ENCODE measurements around the gene SSTR5. TPM values are rescaled to one million over a fixed set of nuclear protein-coding genes. Genes with fewer than 3 reads are reported as not detected.
"Not testable (repeated sequence)": the region's sequence is repeated elsewhere in the genome, so short reads cannot be mapped to it uniquely, and the experiment has no call there.

The SSTR5 gene
- total RNA-seq, 1 donor from 2014 or later: not detected

GRCh38 chr16:1079341-1079740 lies 6.8 kb downstream of the SSTR5 start:
- intact Hi-C loops (cut with micrococcal nuclease): no loop called here
- H3K27ac Mint-ChIP-seq: no peak overlapping the region
- no peaks in the 10 kb centered on the region for H3K9me3 Mint-ChIP-seq
- DNase-seq: no peak
- no peaks in the 10 kb centered on the region for H3K4me1 Mint-ChIP-seq
- no peak overlapping the region for H3K4me3 Mint-ChIP-seq
- H3K27me3 Mint-ChIP-seq: peaks cover 2% of the 10 kb centered on the region
- no peaks in the 10 kb centered on the region for H3K36me3 Mint-ChIP-seq (ENCODE audit: low read depth)

GRCh38 chr16:1079786-1080525 lies 7.4 kb downstream of the SSTR5 start:
- no peaks in the 10 kb centered on the region for H3K9me3 Mint-ChIP-seq
- H3K36me3 Mint-ChIP-seq (ENCODE audit: low read depth): no peaks in the 10 kb centered on the region
- peaks cover 2% of the 10 kb centered on the region for H3K27me3 Mint-ChIP-seq
- H3K27ac Mint-ChIP-seq: no peak overlapping the region
- DNase-seq: no peak
- H3K4me3 Mint-ChIP-seq: no peak overlapping the region
- intact Hi-C loops (cut with micrococcal nuclease): no loop called here
- no peaks in the 10 kb centered on the region for H3K4me1 Mint-ChIP-seq

GRCh38 chr16:1080801-1081733 lies 8.5 kb downstream of the SSTR5 start:
- Mint-ChIP-seq H3K27me3 (peaks cover 2% of the 10 kb centered on the region), H3K9me3 (peaks cover 8% of the 10 kb centered on the region), H3K27ac (no peak overlapping the region), H3K4me3 (no peak overlapping the region), H3K36me3 (ENCODE audit: low read depth) (no peaks in the 10 kb centered on the region), H3K4me1 (no peaks in the 10 kb centered on the region)
- DNase-seq: no peak
- intact Hi-C loops (cut with micrococcal nuclease): no loop called here

GRCh38 chr16:1081734-1082265 lies 9.3 kb downstream of the SSTR5 start:
- no peak overlapping the region for H3K4me3 Mint-ChIP-seq
- H3K36me3 Mint-ChIP-seq (ENCODE audit: low read depth): no peaks in the 10 kb centered on the region
- peaks cover 2% of the 10 kb centered on the region for H3K27me3 Mint-ChIP-seq
- intact Hi-C loops (cut with micrococcal nuclease): no loop called here
- no peak overlapping the region for H3K27ac Mint-ChIP-seq
- DNase-seq: no peak
- H3K9me3 Mint-ChIP-seq: peaks cover 8% of the 10 kb centered on the region
- no peaks in the 10 kb centered on the region for H3K4me1 Mint-ChIP-seq

- no peak overlapping the region for H3K4me3 Mint-ChIP-seq
- no peak for DNase-seq
- no peaks in the 10 kb centered on the region for H3K4me1 Mint-ChIP-seq
- intact Hi-C loops (cut with micrococcal nuclease): no loop called here
- H3K9me3 Mint-ChIP-seq: peaks cover 8% of the 10 kb centered on the region
- no peaks in the 10 kb centered on the region for H3K36me3 Mint-ChIP-seq (ENCODE audit: low read depth)
- H3K27ac Mint-ChIP-seq: no peak overlapping the region
- H3K27me3 Mint-ChIP-seq: peaks cover 2% of the 10 kb centered on the region
Measured at GRCh38 chr16:1082266-1082951, 9.9 kb downstream of the SSTR5 start.

- Mint-ChIP-seq H3K27ac (no peak overlapping the region), H3K27me3 (peaks cover 2% of the 10 kb centered on the region), H3K36me3 (ENCODE audit: low read depth) (no peaks in the 10 kb centered on the region), H3K4me3 (no peak overlapping the region), H3K9me3 (peaks cover 8% of the 10 kb centered on the region), H3K4me1 (no peaks in the 10 kb centered on the region)
- intact Hi-C loops (cut with micrococcal nuclease): no loop called here
- no peak for DNase-seq
Measured at GRCh38 chr16:1082952-1083675, 10.6 kb downstream of the SSTR5 start.

- DNase-seq: no peak
- H3K27me3 Mint-ChIP-seq: peaks cover 2% of the 10 kb centered on the region
- H3K9me3 Mint-ChIP-seq: peaks cover 8% of the 10 kb centered on the region
- H3K4me1 Mint-ChIP-seq: no peaks in the 10 kb centered on the region
- H3K4me3 Mint-ChIP-seq: no peak overlapping the region
- H3K27ac Mint-ChIP-seq: no peak overlapping the region
- no peaks in the 10 kb centered on the region for H3K36me3 Mint-ChIP-seq (ENCODE audit: low read depth)
- intact Hi-C loops (cut with micrococcal nuclease): no loop called here
Measured at GRCh38 chr16:1084971-1085370, 12.4 kb downstream of the SSTR5 start.

- H3K4me1 Mint-ChIP-seq; H3K36me3 Mint-ChIP-seq (ENCODE audit: low read depth); intact Hi-C loops (cut with micrococcal nuclease); H3K27me3 Mint-ChIP-seq; H3K9me3 Mint-ChIP-seq; H3K4me3 Mint-ChIP-seq; H3K27ac Mint-ChIP-seq; DNase-seq: not testable (repeated sequence)
Measured at GRCh38 chr16:1086443-1086842, 13.9 kb downstream of the SSTR5 start.

GRCh38 chr16:1088295-1089170 lies 16.0 kb downstream of the SSTR5 start:
- no peak for DNase-seq
- intact Hi-C loops (cut with micrococcal nuclease): no loop called here
- no peaks in the 10 kb centered on the region for H3K4me1 Mint-ChIP-seq
- H3K4me3 Mint-ChIP-seq: no peak overlapping the region
- no peaks in the 10 kb centered on the region for H3K27me3 Mint-ChIP-seq
- H3K36me3 Mint-ChIP-seq (ENCODE audit: low read depth): no peaks in the 10 kb centered on the region
- H3K27ac Mint-ChIP-seq: no peak overlapping the region
- peaks cover 8% of the 10 kb centered on the region for H3K9me3 Mint-ChIP-seq

GRCh38 chr16:1089439-1089821 lies 16.9 kb downstream of the SSTR5 start:
- Mint-ChIP-seq H3K27ac (no peak overlapping the region), H3K36me3 (ENCODE audit: low read depth) (no peaks in the 10 kb centered on the region), H3K4me1 (no peaks in the 10 kb centered on the region), H3K4me3 (no peak overlapping the region), H3K27me3 (no peaks in the 10 kb centered on the region), H3K9me3 (peaks cover 8% of the 10 kb centered on the region)
- DNase-seq: no peak
- intact Hi-C loops (cut with micrococcal nuclease): no loop called here

GRCh38 chr16:1089822-1090619 lies 17.5 kb downstream of the SSTR5 start:
- Mint-ChIP-seq H3K4me1 (no peaks in the 10 kb centered on the region), H3K9me3 (peaks cover 8% of the 10 kb centered on the region), H3K27ac (no peak overlapping the region), H3K4me3 (no peak overlapping the region), H3K36me3 (ENCODE audit: low read depth) (no peaks in the 10 kb centered on the region), H3K27me3 (no peaks in the 10 kb centered on the region)
- no peak for DNase-seq
- intact Hi-C loops (cut with micrococcal nuclease): no loop called here

All from activated CD4-positive, alpha-beta T cell treated with anti-CD3 and anti-CD28 coated beads, Interleukin-2, amount 10 ng/mL, durations not matched to agents 24 days and 14 days (primary cell).